HG03342 (cell line): ENCODE measurements around the gene MUTYH.

Experiments
- ATAC-seq: cut with Tn5 transposase; IDR thresholded peaks from one replicate; pipeline ENCODE4 v1.9.1; 2021; ENCODE audit warnings: mild to moderate bottlenecking, moderate library complexity; ENCODE audit not compliant: unreplicated experiment

MUTYH gene

GRCh38 chr1:45351508-45351907, 11.3 kb upstream of the MUTYH start:
- no peak for ATAC-seq

DNA sequence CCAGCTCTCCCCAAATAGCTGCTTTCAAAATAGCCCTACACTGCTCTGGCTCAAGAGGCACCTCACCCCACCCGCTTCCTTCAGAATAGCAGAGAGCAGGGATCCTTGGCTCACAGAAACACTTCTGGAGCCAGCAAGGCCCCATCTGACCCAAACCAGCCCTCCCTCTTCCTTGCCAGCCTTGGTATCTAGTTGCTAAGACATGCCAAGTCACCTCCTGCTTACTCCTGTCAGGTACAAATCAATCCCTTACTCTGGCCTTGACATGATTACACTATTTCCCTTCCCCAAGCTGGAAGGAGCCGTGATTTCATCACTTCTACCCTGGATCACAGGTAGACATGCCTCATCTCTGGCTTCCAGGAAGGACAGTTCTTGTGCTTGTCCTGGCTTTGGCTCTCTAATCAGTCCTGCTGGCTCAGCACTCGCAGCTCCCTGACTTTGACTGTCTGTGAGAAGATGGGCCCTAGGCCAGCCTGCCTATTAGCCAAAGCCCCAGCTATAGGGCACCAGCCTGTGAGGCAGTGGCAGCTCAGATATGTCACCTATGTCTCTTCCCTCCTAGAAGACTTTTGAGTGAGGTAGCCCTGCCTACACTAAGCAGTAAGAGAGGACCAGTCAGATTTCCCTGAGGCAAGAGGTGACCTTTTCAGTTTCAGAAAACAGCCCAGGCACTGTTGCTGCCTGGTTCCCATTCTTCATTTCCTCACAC, 8.9 kb upstream of the MUTYH start:
- no peak for ATAC-seq

- no peak for ATAC-seq
Measured at GRCh38 chr1:45348609-45348965, 8.3 kb upstream of the MUTYH start.

DNA sequence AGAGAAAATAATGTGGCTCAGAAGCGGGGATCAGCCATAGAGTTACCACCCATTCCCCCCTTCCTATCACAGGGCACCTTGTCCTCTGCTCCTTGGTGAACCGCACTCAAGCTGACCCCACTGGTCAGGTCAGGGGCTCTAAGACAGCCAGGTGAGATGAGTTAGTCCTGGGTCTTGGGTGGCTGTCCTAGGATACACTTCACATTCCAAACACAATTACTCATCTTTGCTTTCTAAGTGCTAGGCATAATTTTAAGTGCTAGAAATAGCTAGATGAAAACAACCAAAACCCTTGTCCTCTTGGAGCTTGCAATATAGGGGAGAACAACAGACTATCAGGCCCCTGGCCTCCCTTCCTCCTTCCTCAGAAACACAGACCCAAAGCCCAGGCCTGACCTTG, 7.8 kb upstream of the MUTYH start:
- no peak for ATAC-seq

DNA sequence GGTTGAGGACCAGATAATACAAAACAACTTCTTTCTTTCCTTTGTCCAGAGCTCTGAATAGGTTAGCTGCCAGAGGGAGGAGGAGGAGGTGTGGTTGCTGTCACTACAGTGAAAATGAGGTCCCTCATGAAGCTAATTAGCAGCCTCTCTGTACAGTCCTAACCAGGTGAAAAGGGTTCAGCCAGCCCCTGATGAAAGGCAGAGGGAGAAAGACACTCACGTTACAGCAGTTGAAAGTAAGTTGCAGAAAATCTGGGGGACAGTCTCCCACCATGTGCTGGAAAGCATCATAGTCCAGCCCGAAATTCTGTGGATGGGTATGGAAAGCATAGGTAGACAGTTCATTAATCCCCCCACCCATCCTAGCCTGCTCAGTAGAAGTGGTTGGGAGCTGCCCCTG, 6.2 kb upstream of the MUTYH start:
- no peak for ATAC-seq

- no peak for ATAC-seq
Measured at GRCh38 chr1:45345014-45345413, 4.8 kb upstream of the MUTYH start.

DNA sequence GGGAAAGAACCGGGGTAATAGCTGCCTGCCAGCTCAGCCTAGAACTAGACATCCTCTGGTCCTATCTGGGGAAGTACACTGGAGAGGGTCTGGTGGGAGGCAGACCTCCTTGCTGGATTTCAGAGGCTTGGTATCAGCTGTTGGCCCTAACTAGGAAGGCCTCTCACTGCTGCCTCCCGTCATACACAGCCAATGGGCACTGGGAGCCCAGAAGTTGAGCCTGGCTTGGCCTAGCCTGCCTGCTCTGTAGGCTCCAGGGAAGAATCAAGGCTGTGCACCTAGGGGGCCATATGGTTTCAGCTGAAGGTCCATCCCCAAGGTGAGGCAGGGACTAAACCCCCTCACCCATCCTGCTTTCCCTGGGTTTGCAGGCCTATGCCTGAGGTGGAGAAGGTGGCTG, 4.3 kb upstream of the MUTYH start:
- ATAC-seq, result no peak

DNA sequence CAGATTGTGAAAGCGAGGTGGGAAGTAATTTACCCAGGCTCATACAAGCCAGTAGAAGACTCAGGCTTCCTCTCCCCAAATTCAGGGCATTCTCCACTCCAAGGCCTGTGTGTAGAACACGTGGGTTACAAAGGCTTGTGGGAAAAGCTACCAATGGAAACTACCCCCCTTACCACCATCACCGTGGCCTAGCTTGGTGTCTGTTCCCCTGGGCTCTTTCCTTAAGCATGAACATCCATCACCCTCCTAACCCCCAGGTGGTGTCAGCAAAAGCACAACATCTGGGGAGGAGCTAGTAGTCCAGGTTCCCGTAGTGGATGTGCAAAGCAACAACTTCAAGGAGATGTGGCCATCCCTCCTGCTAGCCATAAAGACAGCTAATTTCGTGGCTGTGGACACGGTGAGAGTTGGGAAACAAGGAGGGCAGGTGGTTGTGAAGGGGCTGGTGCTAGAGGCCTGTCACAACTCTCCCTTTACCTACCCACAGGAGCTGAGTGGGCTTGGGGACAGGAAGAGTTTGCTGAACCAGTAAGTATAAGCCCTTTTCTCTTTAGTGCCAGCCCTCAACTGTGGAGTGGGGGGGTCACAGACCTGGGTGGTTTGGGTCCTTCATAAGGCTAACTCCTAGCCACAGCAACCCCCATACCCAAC, 701 bp upstream of the MUTYH start:
- ATAC-seq, result no peak

GRCh38 chr1:45337630-45338325, 2.5 kb downstream of the MUTYH start:
- no peak for ATAC-seq

DNA sequence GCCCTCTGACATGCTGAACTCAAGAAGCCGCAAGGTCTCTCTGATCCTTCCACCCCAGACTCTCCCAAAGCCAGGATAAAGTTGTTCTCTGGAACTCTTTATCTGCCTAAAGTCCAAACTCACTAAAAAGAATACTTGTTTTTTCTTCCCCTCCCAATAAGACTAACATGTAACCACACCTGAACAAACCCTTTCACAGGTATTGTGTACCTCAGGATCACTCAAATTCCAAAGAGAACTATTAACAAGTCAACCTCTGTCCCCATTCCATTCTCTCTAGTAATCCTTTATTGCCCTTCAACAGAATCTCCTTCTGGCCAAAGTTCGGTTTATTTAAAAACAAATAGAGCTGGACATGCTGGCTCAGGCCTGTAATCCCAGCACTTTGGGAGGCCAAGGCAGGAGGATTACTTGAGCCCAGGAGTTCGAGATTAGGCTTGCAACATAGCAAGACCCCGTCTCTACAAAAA, 4.3 kb downstream of the MUTYH start:
- ATAC-seq, result no peak

- no peak for ATAC-seq
Measured at GRCh38 chr1:45334308-45335245, 5.7 kb downstream of the MUTYH start.

DNA sequence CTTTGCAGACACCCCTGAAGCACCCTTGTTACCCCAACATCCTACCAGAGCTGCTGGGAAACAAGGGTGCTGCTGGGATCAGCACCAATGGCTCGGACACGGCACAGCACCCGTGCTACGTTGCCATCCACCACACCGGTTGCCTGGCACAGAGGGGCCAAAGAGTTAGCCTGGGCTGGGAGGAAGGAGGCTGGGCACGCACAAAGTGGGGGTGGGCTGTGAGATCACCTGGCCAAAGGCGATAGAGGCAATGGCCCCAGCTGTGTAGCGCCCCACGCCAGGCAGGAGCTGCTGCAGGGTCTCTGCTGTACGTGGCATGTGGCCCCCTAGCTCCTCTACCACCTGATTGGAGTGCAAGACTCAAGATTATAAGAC, 7.9 kb downstream of the MUTYH start:
- no peak for ATAC-seq

DNA sequence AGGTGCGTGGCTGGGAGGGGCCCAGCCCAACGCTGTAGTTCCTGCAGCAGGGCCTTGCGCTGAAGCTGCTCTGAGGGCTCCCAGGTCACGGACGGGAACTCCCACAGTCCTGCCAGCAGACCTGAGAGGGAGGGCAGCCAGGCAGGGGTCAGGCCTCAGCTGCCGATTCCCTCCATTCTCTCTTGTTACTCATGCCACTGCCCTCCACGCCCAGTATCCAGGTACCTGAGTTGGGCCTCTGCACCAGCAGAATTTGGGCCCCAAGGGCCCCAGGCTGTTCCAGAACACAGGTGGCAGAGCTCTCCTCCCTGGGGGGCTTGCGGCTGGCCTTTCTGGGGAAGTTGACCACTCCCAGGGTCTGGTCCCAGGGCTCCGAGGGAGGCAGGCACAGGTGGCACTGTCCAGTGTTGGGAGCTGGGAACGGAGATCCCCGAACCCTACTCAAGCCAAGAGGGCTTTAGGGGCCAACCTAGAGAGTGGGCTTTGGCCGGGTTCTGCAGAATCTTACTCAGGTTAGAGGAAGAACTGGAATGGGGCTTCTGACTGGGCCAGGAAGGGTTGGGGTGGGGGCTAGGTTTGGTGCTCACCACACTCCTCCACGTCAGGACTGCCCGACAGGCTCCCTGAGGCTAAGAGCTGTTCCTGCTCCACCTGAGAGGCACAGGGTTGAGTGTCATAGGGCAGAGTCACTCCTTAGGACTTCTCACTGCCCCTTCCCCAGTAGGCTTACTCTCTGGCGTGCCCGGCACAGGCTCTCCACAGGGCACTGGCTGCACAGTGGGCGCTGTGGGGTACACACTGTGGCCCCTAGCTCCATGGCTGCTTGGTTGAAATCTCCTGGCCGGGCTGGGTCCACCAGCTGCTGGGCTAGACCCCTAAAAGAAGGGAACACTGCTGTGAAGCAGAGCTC, 8.5 kb downstream of the MUTYH start:
- ATAC-seq, result no peak

GRCh38 chr1:45329445-45329844, 10.8 kb downstream of the MUTYH start:
- ATAC-seq, result no peak

- no peak for ATAC-seq
Measured at GRCh38 chr1:45328680-45329079, 11.6 kb downstream of the MUTYH start.

DNA sequence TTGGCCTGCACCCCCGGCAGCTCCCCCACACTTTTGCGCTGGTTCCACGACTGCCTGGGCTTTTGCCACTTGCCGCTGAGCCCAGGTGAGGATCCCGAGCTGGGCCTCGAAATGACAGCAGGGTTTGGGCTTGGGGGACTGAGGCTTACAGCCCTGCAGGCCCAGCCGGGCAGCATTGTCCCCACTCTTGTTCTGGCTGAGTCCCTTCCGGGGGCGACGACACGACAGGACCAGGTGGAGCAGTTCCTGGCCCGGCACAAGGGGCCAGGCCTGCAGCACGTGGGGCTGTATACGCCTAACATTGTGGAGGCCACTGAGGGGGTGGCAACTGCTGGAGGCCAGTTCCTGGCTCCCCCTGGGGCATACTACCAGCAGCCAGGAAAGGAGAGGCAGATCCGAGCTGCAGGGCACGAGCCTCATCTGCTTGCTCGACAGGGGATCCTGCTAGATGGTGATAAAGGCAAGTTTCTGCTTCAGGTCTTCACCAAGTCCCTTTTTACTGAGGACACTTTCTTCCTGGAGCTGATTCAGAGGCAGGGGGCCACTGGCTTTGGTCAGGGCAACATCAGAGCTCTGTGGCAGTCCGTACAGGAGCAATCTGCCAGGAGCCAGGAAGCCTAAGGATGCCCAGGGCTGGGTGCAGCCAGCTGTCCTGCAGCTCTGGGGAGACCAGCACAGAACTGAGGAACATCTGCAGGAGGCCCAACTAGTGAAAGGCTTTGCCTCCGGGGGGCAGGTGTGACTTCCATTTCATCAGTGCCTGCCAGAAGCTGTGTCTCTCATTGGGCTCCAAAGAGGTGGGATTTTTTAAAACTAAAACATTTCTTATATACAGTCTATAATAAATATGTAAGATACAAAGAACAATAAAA, 12.4 kb downstream of the MUTYH start:
- no peak for ATAC-seq

DNA sequence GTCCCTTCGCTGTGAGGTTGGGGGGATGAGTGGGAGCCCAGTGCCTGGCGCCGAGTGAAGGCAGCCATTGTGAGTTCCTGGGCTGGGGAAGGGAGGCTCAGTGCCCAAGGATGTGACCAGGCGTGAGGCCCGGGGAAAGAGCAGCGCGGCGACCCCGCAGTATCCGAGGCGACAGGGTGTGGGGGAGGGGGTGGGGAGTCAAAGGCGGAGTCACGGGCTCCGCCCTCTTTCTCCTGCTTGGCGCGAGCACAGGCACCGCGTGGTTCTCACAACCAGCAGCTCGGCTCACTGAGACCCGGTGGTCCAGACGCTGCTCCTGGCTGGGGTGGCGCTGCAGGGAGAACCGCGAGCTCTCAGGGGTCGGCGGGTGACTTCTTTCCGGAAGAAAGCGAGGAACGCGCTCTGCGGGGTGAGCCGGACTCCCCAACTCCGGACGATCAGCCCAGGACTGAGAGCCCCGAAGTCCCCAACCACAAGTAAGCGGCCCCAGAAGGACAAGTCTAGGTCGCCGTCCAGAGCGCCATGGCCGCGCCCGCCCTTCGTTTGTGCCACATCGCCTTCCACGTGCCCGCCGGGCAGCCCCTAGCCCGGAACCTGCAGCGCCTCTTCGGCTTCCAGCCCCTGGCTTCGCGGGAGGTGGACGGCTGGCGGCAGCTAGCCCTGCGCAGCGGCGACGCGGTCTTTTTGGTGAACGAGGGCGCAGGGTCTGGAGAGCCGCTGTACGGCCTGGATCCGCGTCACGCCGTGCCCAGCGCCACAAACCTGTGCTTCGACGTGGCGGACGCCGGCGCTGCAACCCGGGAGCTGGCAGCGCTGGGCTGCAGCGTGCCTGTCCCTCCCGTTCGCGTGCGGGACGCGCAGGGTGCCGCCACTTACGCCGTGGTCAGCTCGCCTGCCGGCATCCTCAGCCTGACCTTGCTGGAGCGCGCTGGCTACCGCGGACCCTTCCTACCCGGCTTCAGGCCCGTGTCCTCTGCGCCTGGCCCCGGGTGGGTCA, 13.3 kb downstream of the MUTYH start, which contains the start of gene HPDL:
Gene HPDL (plus strand): TSS at position 269 of the 997 bp plus-strand sequence. CDS start 254 bp downstream, at position 523.
- peak; percentile 59 for ATAC-seq
